WI38 (cell line): ENCODE data around the gene LARP4.
"Not testable (repeated sequence)": the region's sequence is repeated elsewhere in the genome, so short reads cannot be mapped to it uniquely, and the experiment has no call there.

Experiments
- H3K4me3 ChIP-seq: 2 replicates; pipeline ENCODE4 v1.5.1; 2011; ENCODE audit warnings: low read depth, mild to moderate bottlenecking, control low read depth, low read length
- TF ChIP-seq, protein P1 (sequence below): IDR thresholded peaks from 2 replicates; pipeline ENCODE4 v1.5.1; 2012; ENCODE audit warnings: low read depth, mild to moderate bottlenecking, control low read depth, low read length

LARP4 gene

GRCh38 chr12:50488801-50489200 lies 88.1 kb downstream of the LARP4 start:
- no peak overlapping the region for H3K4me3 ChIP-seq
- TF ChIP-seq, protein P1, sequence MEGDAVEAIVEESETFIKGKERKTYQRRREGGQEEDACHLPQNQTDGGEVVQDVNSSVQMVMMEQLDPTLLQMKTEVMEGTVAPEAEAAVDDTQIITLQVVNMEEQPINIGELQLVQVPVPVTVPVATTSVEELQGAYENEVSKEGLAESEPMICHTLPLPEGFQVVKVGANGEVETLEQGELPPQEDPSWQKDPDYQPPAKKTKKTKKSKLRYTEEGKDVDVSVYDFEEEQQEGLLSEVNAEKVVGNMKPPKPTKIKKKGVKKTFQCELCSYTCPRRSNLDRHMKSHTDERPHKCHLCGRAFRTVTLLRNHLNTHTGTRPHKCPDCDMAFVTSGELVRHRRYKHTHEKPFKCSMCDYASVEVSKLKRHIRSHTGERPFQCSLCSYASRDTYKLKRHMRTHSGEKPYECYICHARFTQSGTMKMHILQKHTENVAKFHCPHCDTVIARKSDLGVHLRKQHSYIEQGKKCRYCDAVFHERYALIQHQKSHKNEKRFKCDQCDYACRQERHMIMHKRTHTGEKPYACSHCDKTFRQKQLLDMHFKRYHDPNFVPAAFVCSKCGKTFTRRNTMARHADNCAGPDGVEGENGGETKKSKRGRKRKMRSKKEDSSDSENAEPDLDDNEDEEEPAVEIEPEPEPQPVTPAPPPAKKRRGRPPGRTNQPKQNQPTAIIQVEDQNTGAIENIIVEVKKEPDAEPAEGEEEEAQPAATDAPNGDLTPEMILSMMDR, result no peak

- H3K4me3 ChIP-seq, result not testable (repeated sequence)
Measured at GRCh38 chr12:50498119-50498518, 97.4 kb downstream of the LARP4 start.

DNA sequence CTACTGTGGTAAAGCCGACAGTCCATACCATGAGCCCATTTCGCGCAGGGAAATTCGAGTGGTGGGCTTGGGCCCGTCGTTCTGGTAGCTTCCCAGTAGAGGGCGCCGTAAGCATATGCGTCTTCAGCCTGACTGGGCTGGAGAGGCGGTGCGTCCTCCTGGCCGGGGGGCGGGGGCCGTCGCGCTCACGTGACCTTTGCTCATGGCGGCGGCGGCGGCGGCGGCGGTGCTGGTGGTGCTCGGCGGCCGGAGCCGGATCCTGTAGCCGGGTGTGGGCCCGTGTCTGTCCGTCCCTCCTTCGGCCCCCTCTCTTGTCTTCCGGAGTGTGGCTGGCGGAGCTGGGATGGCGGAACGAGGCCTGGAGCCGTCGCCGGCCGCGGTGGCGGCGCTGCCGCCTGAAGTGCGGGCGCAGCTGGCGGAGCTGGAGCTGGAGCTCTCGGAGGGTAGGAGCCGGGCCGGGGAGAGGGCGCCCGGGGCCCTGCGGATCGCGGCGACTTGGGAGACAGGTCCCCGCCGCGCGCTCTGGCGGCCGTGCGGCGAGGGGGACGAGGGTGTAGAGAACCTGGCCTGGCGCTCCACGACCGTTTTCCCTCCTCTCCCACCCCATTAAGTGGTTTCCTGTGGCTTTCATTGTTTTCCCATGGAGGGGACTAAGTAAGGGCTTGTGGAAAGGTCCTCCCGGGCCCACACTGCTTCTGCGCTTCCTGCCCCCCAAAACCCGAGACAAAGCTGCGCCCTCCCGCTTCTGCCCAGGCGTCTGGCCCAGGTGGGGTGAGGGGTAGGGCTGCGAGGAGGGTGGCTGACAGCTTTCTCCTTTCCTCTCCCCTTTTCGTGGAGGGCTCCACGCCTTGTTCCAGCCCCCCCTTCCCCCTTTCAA lies 104.4 kb downstream of the LARP4 start, which contains the start of gene DIP2B:
TSS of gene DIP2B (plus strand) at position 188 of the 877 bp plus-strand sequence. CDS start at position 344, 156 bp downstream.
- H3K4me3 ChIP-seq, result peak within 1 kb of the TSS; percentile 92
- TF ChIP-seq, protein P1, result peak; percentile 67

GRCh38 chr12:50505675-50506530 lies 105.2 kb downstream of the LARP4 start:
- TF ChIP-seq, protein P1, result no peak
- H3K4me3 ChIP-seq, result peak overlapping the region; percentile 92

DNA sequence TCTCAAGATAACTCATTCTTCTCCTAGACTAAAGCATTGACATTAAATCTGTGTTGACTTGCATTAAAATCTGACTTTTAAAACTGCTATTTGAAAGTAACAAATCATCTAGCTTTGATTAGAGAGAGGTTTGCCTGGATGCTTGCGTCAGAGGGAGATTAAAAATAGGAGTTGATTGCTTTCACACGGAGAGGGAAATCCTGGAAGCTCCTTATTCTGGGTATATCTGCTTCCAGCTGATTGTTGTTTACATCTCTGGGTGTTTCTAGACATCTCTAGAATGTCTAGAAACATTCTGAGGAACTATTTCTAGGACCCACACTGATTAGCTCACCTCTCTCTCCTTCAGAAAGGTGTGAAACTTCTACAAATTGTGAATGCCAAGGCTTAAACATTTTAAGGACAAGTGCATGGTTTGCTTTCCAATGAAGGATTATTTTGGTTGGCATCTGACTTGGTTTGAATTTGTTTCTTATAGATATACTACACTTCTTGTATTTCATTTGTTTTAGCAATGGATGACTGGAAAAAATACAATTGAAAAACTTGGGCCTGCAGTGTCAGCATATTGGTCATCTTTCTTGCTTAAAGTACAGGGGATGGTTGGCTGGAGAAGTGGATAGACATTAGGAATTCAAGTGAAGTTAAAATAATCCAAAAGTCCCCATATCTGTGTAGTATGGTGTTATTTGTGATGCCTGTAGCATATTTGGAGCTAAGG lies 106.2 kb downstream of the LARP4 start:
- peak overlapping the region; percentile 11; the same call in 1 of the 2 replicates for H3K4me3 ChIP-seq
- TF ChIP-seq, protein P1, result no peak

DNA sequence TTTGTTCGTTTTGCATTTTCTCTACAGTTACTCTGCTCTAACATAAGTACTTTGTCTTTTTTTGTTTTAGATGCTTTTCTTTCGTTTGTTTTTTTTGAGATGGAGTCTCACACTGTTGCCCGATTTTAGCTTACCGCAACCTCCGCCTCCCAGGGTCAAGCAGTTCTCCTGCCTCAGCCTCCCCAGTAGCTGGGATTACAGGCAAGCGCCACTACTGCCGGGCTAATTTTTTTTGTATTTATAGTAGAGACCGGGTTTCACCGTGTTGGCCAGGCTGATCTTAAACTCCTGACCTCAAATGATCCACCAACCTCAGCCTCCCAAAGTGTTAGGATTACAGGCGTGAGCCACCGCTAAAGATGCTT lies 106.8 kb downstream of the LARP4 start:
- H3K4me3 ChIP-seq, result no peak overlapping the region

GRCh38 chr12:50507930-50508329 lies 107.2 kb downstream of the LARP4 start:
- TF ChIP-seq, protein P1, result no peak
- no peak overlapping the region for H3K4me3 ChIP-seq

More for the DNA sequence above, 106.8 kb downstream of the LARP4 start:
- TF ChIP-seq, protein P1, result no peak
